Measurements from ENCODE around the gene PRDM1. TPM values are rescaled to one million over a fixed set of nuclear protein-coding genes. Genes with fewer than 3 reads are reported as not detected.

PRDM1 gene
- total and polyA plus RNA-seq, 2 donors (not counting 1 experiment from before 2014, with no cell fraction given), result 6.9 to 9.6 TPM

- peaks cover 3% of the 10 kb centered on the region for H3K27me3 Mint-ChIP-seq
- H3K27ac Mint-ChIP-seq, result no peak overlapping the region
- TF ChIP-seq EZH2 (IDR thresholded peaks at IDR 0.05; ENCODE audit: borderline replicate concordance, insufficient read depth, low read depth, low read length, poor library complexity, severe bottlenecking) (no peak), CTCF (IDR thresholded peaks at IDR 0.05) (no peak)
- DNase-seq, result no peak
- POLR2A ChIA-PET, result no interaction called here
- Histone ChIP-seq H2AFZ (ENCODE audit: insufficient read depth, low read depth, low read length, poor library complexity, severe bottlenecking) (no peak overlapping the region), H4K20me1 (ENCODE audit: control insufficient read depth, insufficient read depth, low read length, poor library complexity, severe bottlenecking) (no peaks in the 10 kb centered on the region), H3K4me1 (ENCODE audit: control insufficient read depth in 2 of 2, insufficient read depth in 2 of 2, low read length in 2 of 2) (peaks cover 8% of the 10 kb centered on the region in 2 donors), H3K27ac (ENCODE audit: low read length in 2 of 2) (no peak overlapping the region), H3K79me2 (ENCODE audit: control insufficient read depth, insufficient read depth, low read length) (no peaks in the 10 kb centered on the region), H3K4me2 (replicated peaks; ENCODE audit: low read depth, low read length, poor library complexity, severe bottlenecking) (no peak overlapping the region), H3K9ac (ENCODE audit: low read length) (no peak overlapping the region), H3K36me3 (replicated peaks in 1 of 2; ENCODE audit: control extremely low read depth in 1 of 2, control insufficient read depth in 1 of 2, extremely low read depth in 1 of 2, insufficient read depth in 2 of 2, low read length in 1 of 2) (no peaks in the 10 kb centered on the region), H3K9me3 (ENCODE audit: control extremely low read depth in 1 of 3, control insufficient read depth in 2 of 3, insufficient read depth in 1 of 3, low read length in 2 of 3) (no peaks in the 10 kb centered on the region), H3K27me3 (replicated peaks in 1 of 4; ENCODE audit: control extremely low read depth in 1 of 4, control insufficient read depth in 3 of 4, insufficient read depth in 4 of 4, low read length in 3 of 4) (no peaks in the 10 kb centered on the region), H3K4me3 (ENCODE audit: control extremely low read depth in 1 of 5, extremely low read depth in 1 of 5, insufficient read depth in 1 of 5, low read depth in 2 of 5, low read length in 4 of 5) (no peak overlapping the region)
- ATAC-seq (ENCODE audit: low read depth), result no peak
- H3K4me1 Mint-ChIP-seq, result peaks cover 14% of the 10 kb centered on the region
- no peaks in the 10 kb centered on the region for H3K9me3 Mint-ChIP-seq (ENCODE audit: insufficient read depth)
- intact Hi-C loops (cut with micrococcal nuclease), result no loop called here
- CTCF ChIA-PET, result no interaction called here
- WGBS (ENCODE audit: insufficient coverage), result 93% methylated on average over 2 of the region's 5 CpGs
- H3K4me3 Mint-ChIP-seq, result no peak overlapping the region
These were observed 50.7 kb downstream of the PRDM1 start for GRCh38 chr6:106136845-106137244.

GRCh38 chr6:106138151-106138550 lies 52.0 kb downstream of the PRDM1 start:
- TF ChIP-seq CTCF (IDR thresholded peaks at IDR 0.05), result no peak
- no peak for TF ChIP-seq EZH2 (IDR thresholded peaks at IDR 0.05; ENCODE audit: borderline replicate concordance, insufficient read depth, low read depth, low read length, poor library complexity, severe bottlenecking)
- Mint-ChIP-seq H3K27ac (no peak overlapping the region), H3K9me3 (ENCODE audit: insufficient read depth) (no peaks in the 10 kb centered on the region), H3K4me1 (peaks cover 24% of the 10 kb centered on the region), H3K4me3 (no peak overlapping the region), H3K27me3 (peaks cover 3% of the 10 kb centered on the region)
- Histone ChIP-seq H3K27me3 (replicated peaks in 1 of 4; ENCODE audit: control extremely low read depth in 1 of 4, control insufficient read depth in 3 of 4, insufficient read depth in 4 of 4, low read length in 3 of 4) (no peaks in the 10 kb centered on the region), H3K9ac (ENCODE audit: low read length) (no peak overlapping the region), H3K36me3 (replicated peaks in 1 of 2; ENCODE audit: control extremely low read depth in 1 of 2, control insufficient read depth in 1 of 2, extremely low read depth in 1 of 2, insufficient read depth in 2 of 2, low read length in 1 of 2) (no peaks in the 10 kb centered on the region), H3K4me3 (ENCODE audit: control extremely low read depth in 1 of 5, extremely low read depth in 1 of 5, insufficient read depth in 1 of 5, low read depth in 2 of 5, low read length in 4 of 5) (no peak overlapping the region), H3K4me1 (ENCODE audit: control insufficient read depth in 2 of 2, insufficient read depth in 2 of 2, low read length in 2 of 2) (peaks cover 18 to 21% of the 10 kb centered on the region in 2 donors), H4K20me1 (ENCODE audit: control insufficient read depth, insufficient read depth, low read length, poor library complexity, severe bottlenecking) (no peaks in the 10 kb centered on the region), H3K4me2 (replicated peaks; ENCODE audit: low read depth, low read length, poor library complexity, severe bottlenecking) (no peak overlapping the region), H3K9me3 (ENCODE audit: control extremely low read depth in 1 of 3, control insufficient read depth in 2 of 3, insufficient read depth in 1 of 3, low read length in 2 of 3) (no peaks in the 10 kb centered on the region), H3K79me2 (ENCODE audit: control insufficient read depth, insufficient read depth, low read length) (no peaks in the 10 kb centered on the region), H3K27ac (ENCODE audit: low read length in 2 of 2) (no peak overlapping the region), H2AFZ (ENCODE audit: insufficient read depth, low read depth, low read length, poor library complexity, severe bottlenecking) (peak overlapping the region; percentile 36)
- POLR2A ChIA-PET, result no interaction called here
- WGBS (ENCODE audit: insufficient coverage), result 64% methylated on average over 6 of the region's 6 CpGs
- DNase-seq (no peak), ATAC-seq (ENCODE audit: low read depth) (peak; percentile 26)
- intact Hi-C loops (cut with micrococcal nuclease), result no loop called here
- CTCF ChIA-PET, result no interaction called here
